Embryonic facial prominence (tissue), 1 donor: ENCODE measurements around the gene SPEF2.
"Not testable (repeated sequence)": the region's sequence is repeated elsewhere in the genome, so short reads cannot be mapped to it uniquely, and the experiment has no call there.

Experiments used
- DNase-seq: peaks from one replicate; pipeline ENCODE4 v3.0.0-alpha.2; 2016; ENCODE audit errors: extremely low spot score

Gene SPEF2

DNA sequence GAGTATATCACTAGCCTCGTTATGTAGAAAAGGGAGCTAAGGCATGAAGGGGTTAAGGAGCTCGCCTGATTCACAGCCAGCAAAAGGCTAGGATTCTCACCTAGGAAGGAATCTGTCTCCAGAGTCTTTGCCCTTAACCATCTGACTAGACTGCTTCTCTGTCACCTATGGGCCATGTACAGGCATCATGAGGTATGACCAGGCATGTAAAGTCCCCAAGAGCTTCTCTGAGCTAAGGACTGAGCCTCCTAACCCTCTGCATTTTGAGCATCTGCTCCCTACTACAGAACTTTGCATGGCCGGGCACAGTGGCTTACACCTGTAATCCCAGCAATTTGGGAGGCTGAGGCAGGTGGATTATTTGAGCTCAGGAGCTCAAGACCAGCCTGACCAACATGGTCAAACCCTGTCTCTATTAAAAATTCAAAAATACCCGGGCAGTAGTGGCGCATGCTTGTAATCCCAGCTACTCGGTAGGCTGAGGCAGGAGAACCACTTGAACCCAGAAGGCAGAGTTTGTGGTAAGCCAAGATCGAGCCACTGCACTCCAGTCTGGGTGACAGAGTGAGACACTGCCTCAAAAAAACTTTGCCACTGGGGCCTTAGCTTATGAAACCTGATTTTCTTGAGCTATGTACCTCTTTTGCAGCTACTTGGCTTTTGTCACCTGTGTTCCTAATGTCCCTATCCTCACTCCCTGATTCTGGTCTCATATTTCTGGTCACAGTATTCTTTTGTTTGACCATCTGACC, 205.9 kb downstream of the SPEF2 start:
- DNase-seq, result no peak

DNA sequence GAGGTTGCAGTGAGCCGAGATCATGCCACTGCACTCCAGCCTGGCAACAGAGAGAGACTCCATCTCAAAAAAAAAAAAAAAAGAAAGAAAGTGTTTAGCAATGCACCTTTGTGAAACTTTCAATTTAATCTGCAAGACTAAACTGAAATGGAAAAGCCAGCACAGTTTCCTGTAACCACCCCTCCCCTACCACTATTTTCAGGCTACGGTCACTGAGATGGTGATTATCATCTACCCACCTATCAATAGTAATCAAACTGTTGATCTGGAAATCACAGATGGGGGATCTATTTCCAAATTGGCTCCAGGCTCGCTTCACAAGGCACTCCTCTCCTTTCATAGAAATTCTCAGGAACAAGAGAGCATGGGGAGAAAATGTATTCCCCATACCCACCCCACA, 208.4 kb downstream of the SPEF2 start:
- DNase-seq, result no peak

DNA sequence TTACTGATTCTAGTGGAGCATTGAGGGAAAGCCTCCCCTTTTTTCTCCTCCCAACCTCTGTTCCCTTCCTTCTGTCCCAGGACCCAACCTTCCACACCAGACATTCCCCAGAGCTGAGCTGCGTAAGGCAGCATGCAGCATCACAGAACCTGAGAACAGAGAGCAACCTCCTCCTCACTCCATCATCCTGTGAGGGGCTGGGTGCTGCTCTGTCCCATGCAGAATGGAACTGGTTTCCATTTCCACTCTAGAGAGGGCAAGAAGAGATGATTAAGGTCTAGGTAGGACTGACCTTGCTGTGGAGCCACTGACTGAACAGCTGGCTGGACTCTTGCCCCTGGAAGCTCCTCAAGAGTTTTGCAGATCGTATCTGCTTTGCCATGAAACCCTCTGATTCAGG, 208.9 kb downstream of the SPEF2 start:
- no peak for DNase-seq

DNA sequence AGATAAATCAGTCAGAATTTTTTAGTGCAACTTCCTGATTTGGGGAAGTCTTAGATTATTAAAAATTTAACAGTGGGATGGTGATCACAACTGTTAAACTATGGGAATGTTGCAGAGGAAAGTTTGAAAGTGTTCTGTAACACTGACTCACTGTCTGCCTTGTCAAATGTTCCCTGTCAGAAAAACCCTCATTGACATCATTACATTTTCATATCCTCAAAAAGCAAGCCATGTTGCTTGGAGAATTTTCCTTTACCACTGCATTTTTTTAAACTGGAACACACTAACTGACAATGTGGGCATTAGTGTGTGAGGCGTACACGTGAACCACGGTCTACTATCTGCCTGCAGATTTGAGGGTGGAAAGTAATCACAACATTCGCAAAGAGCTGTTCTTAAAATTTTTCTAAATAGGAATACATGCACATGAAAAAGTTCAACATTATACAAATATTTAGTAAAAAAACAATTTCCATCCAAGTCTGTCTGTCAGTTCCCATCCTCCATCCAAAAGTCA, 210.5 kb downstream of the SPEF2 start:
- DNase-seq, result no peak

DNA sequence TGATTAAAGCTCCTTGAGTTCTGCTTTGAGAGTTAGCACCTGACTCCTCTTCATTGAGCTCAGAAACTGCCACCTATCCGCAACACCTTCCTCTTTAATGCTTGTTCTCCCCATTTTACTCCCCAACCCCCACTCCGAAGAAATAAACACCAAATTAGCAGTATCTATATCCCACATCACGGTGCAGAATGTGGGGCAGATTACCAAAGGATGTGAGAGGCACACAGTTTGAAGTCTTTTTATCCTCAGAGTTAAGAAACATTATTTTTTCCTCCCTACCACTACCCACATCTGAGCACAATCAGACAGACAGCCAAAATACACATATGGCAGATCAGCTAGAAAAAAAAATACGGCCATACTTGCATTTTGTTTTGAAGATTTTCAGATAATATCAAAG, 212.9 kb downstream of the SPEF2 start:
- no peak for DNase-seq

DNA sequence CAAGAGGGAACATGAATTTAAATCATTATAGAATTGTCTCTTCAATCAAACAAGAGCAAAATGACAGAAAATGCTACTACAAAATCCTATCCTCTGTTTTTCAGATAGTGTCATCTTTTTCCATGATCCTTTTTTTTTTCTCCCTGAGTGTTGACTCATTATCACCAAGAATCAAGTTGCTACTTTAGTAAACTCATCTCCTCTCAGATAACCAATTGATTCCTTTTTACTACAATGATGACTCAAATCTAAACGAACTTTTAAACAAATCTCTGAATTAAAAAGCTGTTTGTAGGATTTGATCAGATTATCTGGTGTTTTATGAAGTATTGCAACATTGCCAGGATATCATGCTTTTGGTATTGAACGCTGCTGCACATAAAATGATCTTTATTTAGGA, 215.1 kb downstream of the SPEF2 start:
- DNase-seq, result no peak

DNA sequence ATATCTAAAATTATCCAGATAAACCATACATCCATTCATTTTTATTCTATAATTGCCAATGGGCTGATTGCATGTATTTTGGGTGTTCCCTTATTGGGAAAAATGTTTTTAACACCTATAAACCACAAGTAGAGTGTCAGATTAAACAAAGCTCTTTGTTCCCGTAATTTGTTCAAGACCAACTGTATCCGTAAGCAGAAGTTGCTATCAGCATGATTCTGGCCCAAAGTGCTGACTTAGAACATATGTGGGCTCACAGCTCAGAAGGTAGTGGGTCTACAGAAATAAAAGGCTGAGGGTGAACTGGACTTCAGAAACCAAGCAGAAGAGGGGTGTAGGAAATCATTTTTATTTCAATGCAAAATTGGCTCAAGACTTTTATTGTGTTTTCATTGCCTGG, 215.6 kb downstream of the SPEF2 start:
- DNase-seq, result no peak

DNA sequence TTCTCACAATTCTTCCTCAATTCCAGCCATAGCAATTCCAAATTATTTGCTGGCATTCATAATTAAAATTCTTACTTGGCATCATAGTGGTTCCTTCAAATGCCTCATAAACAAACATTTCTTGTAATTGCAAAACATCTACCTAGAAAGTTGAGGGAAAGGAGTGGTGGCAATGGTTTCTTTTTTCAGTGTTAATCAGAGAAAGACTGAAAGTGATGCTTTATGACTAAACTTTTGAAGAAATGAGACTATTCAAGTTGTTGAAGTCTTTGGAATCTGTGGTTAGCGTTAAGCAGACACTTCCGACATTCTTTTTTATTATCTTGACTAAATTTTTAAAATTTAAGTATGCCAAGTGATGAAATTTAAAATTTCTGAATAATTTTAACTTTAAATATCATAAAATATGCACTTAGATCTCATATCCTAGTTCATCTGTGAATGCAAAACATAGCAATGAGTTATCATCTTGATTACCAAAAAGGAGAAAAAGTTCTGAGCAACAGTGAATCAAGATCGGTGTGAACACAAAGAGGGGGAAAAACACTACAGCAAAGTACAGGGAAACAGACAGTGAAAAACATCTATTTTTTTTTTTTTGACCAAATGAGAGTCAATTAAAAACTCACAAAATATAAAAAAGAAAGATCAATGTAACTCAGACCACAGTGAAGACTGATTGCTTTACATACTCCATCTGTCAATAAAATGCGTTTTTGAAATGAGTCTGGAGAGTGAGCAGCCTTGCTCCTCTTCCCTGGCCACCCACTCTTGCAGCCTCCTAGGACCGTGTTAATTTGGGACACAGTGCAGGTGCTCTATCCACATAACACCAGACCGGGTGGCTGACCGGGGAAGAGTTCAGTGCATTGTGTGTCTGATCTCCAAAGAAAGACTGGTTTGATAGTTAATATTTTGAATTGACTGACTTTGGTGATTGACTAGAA, 218.4 kb downstream of the SPEF2 start:
- no peak for DNase-seq

DNA sequence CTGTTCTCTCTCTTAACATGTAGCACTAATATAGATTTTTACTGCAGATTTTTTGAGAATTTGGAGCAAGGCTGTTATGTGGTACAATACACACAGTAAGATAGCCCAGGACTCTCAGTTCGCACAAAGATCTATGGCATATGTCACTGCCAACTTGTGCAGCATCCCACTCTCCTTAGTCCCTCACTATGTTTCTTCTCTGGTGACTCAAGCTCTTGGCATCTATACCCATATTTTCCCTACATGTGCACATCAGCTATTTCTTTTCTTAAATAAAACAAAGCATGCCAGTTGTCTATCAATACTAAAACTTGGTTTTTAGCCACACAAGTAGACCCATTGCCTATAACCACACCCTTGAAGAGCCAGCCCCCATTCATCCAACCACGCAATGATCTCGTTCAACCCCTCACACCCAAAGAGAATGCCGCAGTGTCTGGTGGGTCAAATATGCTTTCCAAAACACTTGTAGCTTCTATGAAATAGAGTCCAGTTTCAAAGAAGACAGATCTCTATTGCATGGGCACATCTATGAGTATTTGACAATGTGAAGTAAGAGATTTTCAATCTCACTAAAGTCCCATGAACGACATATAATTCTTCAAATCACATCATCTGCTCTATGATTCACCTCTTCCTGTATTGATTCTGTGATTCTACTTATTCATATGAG, 220.8 kb downstream of the SPEF2 start:
- no peak for DNase-seq

DNA sequence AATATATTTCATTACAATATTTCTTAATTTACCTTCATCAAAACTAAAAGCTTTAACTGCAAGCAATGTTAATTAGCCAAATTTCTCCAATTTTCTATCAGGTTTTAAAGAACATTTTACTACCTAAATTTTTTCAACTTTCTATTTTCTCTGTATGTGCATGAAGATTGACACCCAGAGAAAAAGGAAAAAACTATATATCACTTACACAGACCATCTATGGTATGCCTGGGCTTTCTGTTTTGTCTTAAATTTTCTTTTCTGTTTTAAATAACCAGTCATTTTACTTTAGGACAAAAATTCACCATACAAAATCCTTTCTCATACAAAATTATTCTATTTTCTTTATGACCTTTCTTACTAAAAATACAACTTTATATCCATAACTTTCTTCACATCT, 225.2 kb downstream of the SPEF2 start:
- DNase-seq, result no peak

DNA sequence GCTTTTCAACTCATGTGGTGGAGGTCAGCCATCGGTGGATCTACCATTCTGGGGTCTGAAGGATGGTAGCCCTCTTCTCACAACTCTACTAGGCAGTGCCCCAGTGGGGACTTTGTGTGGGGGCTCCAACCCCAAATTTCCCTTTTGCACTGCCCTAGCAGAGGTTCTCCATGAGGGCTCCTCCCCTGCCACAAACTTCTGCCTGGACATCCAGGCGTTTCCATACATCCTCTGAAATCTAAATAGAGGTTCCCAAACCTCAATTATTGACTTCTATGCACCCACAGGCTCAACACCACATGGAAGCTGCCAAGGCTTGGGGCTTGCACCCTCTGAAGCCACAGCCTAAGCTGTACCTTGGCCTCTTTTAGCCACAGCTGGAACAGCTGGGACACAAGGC, 227.8 kb downstream of the SPEF2 start:
- DNase-seq, result not testable (repeated sequence)

DNA sequence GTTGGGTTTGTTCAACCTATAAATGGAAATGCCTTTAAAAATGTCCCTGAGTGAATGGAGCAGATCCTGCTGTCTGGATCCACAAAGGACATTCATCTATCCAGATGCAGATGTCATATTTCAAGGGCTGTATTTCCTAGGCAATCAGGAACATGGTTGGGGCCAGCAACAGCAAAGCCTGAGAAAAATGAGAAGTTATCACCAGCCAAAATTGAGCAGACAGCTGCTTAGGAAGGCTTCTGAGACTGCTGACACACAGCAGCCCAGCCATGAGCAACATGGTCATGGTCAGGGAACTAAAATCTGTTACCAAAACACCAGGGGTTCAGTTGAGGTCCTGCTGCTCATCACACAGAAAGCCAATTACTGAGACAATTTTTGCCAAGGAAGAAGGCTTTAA, 229.8 kb downstream of the SPEF2 start:
- DNase-seq, result no peak

DNA sequence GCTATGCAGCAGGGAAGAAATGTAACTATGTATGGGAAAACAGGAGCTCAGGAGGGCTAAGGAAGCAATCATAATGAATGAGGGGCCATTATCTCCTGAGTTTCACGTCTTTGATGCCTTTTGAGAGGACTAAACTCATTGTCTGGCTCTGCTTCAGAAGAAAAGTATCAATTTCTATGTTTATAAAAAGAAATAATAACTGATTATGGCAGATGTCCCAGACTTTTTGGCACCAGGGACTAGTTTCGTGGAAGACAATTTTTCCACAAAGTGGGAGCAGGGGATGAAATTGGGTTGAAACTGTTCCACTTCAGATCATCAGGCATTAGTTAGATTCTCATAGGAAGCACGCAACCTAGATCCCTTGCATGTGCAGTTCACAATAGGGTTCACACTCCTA, 230.3 kb downstream of the SPEF2 start:
- no peak for DNase-seq

DNA sequence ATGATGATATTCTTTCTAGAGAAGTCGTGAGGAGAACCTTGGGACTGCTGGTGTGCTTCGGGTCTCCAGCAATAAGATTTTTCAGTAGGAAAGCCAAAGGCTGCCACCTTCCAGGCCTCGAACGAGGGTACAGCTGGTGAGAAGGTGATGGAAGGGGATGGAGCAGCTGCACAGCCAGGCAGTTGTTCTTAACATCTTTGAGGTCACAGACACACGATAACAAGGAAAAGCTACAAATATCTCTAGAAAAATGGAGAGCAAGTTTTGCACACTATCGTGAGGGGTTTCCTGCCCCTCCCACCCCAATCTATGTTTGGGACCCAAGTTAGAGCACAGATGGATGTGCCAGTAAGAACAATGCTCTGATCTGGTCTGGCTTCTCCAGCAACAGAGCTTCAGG, 232.2 kb downstream of the SPEF2 start:
- no peak for DNase-seq

DNA sequence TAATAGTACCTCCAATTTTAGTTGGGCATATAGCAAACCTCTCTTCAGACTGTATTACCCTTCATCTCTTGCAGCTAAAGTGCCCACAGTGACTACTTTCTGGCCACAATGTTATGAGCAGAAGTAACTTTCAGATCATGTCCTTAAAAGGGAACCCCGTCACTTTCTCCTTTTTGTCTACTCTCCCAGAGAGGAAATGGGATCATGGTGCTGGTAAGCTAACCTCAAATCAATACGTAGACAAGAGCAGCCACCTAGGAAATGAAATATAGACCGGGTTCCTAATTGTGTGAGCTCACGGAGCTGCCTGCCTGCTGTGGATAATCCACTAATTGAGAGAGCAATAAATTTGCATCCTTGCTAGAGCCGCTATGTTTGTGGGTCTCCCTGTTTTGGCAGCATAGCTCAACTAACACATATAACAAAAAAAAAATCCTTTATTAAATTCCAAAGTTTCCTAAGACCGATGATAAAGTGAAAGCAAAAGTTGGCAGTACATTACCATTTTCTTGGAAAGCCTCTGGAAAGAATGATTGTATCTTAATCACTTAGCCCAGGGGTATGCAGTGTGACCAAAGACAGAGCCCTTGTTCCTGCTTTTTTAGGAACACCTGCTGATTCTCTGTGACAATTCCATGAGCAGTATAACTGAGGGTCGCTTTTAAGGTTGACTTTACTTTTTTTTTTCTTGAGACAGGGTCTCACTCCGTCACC, 233.5 kb downstream of the SPEF2 start:
- DNase-seq, result no peak

DNA sequence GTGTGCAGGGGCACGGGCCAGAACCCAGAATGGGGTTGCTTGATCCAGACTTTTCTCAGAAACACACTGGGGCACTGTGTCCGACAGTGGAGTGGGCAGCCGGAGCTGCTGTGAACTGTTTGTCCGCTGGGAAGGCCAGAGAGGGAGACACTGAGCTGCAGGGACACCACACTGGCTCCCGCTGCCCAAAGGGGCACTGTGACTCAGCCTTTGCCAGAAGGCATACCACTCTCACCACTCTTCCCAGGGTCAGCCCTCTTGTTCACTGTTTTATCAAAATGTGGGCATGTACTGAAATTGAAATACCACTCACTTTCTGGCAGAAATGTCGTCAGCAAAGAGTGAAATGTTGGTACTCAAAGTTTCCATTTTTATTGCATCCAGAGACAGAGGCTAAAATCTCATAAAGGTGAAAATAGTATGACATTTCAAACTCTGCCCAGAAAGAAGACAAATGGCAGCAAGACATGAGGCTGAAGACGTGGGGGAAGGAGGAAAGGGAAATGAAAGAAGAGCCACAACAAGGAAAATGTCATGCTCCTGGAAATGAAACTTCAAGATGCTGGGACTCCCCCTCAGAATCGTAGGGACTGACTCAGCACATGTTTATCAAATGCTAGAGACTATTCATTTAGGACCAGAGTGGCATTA, 234.5 kb downstream of the SPEF2 start:
- DNase-seq, result no peak

DNA sequence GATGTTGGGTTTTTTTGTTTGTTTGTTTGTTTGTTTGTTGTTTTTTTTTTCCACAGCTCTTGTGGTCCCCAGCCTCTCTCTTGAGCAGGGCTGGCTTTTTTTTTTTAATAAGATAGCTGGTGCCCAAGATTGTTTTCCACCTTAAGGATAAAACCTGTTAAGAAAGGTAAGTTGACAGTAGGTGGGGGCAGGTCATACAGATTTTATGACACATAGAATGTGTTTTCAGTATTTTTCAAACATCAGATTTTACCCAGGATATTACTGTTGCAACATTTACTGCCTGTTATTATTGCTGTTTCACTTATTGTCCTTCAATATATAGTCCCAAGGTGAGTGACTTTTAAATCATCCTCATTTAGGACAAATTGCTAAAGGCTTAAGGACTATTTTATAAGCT, 235.1 kb downstream of the SPEF2 start:
- no peak for DNase-seq

DNA sequence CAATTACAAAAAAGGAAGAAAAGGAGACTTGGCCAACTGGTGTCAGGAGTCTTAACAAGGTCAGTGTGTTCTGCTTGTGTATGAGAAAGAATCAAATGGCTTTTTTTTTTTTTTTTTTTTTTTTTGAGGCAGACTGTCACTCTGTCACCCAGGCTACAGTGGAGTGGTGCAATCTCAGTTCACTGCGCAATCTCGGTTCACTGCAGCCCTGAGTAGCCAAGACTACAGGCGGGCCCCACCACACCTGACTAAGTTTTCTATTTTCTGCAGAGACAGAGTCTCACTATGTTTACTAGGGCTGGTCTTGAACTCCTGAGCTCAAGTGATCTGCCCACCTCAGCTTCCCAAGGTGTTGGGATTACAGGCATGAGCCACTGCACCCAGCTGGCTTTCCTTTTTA, 236.0 kb downstream of the SPEF2 start:
- DNase-seq, result no peak

DNA sequence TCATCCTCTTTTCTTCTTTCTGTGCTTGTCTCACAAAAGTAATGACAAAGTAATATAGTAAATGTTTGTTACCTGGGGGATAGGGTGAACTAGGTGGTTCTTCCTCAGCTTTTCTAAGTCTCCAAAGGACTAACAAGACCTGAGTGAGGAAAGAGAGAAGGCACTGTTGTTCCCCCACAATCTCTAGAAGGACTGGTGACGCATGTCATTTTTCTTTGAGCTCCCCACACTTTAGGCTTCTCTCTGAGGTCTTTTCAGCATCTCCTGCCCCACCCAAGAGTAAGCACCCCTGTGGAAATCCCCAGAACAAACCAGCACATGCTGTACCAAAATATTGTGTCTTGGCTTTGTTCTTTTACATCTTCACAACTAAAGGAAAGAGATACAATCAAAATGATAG, 236.6 kb downstream of the SPEF2 start:
- DNase-seq, result no peak

DNA sequence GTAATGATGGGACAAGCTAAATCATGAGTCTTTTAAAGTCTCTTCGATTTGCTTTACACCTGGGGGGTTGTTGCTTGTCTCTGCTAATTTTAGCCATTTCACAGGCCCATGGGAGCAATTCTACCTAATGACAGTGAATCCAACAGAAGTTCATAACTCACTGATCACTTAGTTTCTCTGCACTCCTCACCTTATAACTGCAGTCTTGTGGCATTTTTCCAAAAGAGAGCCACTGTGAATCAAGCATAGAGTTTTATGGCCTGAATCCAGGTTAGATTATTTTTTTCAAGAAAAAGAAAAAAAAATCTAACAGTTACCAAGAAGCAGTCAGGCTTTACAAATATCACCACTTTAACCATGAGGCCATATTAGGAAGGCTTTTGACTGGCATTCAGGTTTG, 237.5 kb downstream of the SPEF2 start:
- no peak for DNase-seq

DNA sequence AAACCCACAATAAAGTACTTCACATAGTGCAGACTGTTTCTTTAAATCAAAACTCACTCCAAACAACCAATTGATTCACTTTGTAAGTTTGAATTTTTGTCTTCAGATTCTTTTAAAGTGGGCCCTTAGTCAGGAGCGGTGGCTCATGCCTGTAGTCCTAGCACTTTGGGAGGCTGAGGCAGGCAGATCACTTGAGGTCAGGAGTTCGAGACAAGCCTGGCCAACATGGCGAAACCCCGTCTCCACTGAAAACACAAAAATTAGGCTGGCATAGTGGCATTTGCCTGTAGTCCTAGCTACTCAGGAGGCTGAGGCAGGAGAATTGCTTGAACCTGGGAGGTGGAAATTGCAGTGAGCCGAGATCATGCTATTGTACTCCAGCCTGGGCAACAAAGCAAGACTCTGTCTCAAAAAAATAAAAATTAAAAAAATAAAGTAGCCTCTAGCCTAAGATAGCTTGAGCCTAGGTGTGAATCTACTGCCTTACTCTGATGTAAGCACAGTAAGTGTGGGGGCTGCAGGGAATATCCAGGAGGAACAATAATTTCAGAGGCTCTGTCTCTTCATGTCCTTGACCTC, 238.6 kb downstream of the SPEF2 start:
- not testable (repeated sequence) for DNase-seq
